Lower leg skin (tissue), 4 donors: ENCODE data around the gene PASK. TPM values are rescaled to one million over a fixed set of nuclear protein-coding genes. Genes with fewer than 3 reads are reported as not detected.
"Not testable (repeated sequence)": the region's sequence is repeated elsewhere in the genome, so short reads cannot be mapped to it uniquely, and the experiment has no call there.

Experiments used
- DNase-seq, 2 donors: peaks; one replicate each; pipeline ENCODE4 v3.0.0-alpha.2; 2019; ENCODE audit warnings: low spot score in 2 of 2
- H3K4me3 ChIP-seq: fragments of 200-600 bp; sonication (generic); 2 replicates; pipeline ENCODE4 v1.5.1; 2017; ENCODE audit warnings: mild to moderate bottlenecking, low read depth; ENCODE audit not compliant: poor library complexity, severe bottlenecking
- POLR2A ChIP-seq, 2 donors: fragments of 450-650 bp; IDR thresholded peaks; one replicate each; pipeline ENCODE4 v1.6.1; 2016 to 2017; ENCODE audit warnings: antibody characterized with exemption in 2 of 2, mild to moderate bottlenecking in 1 of 2, moderate library complexity in 1 of 2
- WGBS, 2 donors: methylation state at CpG; one replicate each; pipeline ENCODE4 v1.1.5; 2018; 5-methylcytosine and 5-hydroxymethylcytosine counted together
- intact Hi-C: fragments of 100-400 bp; cut with DNase I; formaldehyde crosslinking; loops from one replicate; pipeline ENCODE4 v1.15.0; 2023; ENCODE audit warnings: low total_unique reads
- total RNA-seq, 4 donors: library from RNA; depleted of rRNA; stranded (reverse); fragments of >200 nt; gene quantifications; one replicate each; pipeline ENCODE4 v1.1.0, GENCODE V29; 2016
- TF ChIP-seq, protein P1 (sequence below), 3 donors: fragments of 450-650 bp; IDR thresholded peaks; one replicate each; pipeline ENCODE4 v1.5.1; 2016; ENCODE audit warnings: antibody characterized with exemption in 3 of 3, mild to moderate bottlenecking in 3 of 3, moderate library complexity in 2 of 3

PASK gene
- total RNA-seq, 4 donors from 2014 or later, result 4.8 to 11.9 (median 6.5) TPM

DNA sequence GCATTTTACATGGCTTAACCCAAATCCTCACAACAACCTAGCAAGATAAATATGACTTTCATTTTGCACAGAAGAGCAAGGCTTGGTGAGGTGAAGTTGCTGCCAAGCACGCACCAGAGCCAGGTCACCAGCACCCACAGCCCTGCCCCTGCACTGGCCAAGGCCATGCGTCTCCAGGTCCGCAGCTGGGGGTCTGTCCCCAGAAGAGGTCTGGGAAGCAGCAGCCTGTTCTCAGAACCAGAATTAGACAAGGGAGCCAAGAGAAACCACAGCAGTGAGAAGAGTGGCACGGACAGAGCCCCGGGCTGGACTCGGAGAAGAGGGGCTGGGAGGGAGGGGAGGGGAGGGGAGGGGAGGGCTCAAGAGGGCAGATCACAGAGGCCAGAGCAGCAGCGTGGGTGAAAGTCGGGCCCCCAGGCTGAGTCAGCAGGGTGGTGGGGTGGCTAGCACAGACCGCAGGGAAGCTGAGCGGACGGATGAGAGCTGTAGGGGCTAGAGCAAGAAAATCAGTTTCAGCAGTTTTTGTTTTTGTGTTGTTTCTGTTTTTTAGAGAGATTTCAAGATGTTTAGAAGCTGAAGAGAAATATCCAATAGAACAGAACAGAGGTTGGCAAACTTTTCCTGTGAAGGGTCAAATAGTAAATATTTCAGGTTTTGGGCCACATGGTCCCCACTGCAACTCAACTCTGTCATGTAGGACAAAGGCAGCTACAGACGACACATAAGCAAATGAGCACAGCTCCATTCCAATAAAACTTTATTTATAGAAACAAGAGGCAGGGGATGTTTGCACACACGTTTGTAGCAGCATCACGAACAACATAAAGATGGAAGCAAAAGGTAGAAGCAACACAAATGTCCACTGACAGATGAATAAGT lies 39.8 kb downstream of the PASK start:
- peak in 1 of 2 donors; percentile 60 for DNase-seq
- H3K4me3 ChIP-seq, result no peak overlapping the region
- intact Hi-C loops, result no loop called here
- WGBS, 2 donors, result 86 to 94% methylated on average over 14 of the region's 14 CpGs
- no peak for TF ChIP-seq POLR2A (IDR thresholded peaks at IDR 0.05)
- TF ChIP-seq, protein P1, sequence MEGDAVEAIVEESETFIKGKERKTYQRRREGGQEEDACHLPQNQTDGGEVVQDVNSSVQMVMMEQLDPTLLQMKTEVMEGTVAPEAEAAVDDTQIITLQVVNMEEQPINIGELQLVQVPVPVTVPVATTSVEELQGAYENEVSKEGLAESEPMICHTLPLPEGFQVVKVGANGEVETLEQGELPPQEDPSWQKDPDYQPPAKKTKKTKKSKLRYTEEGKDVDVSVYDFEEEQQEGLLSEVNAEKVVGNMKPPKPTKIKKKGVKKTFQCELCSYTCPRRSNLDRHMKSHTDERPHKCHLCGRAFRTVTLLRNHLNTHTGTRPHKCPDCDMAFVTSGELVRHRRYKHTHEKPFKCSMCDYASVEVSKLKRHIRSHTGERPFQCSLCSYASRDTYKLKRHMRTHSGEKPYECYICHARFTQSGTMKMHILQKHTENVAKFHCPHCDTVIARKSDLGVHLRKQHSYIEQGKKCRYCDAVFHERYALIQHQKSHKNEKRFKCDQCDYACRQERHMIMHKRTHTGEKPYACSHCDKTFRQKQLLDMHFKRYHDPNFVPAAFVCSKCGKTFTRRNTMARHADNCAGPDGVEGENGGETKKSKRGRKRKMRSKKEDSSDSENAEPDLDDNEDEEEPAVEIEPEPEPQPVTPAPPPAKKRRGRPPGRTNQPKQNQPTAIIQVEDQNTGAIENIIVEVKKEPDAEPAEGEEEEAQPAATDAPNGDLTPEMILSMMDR (IDR thresholded peaks at IDR 0.05), result no peak

DNA sequence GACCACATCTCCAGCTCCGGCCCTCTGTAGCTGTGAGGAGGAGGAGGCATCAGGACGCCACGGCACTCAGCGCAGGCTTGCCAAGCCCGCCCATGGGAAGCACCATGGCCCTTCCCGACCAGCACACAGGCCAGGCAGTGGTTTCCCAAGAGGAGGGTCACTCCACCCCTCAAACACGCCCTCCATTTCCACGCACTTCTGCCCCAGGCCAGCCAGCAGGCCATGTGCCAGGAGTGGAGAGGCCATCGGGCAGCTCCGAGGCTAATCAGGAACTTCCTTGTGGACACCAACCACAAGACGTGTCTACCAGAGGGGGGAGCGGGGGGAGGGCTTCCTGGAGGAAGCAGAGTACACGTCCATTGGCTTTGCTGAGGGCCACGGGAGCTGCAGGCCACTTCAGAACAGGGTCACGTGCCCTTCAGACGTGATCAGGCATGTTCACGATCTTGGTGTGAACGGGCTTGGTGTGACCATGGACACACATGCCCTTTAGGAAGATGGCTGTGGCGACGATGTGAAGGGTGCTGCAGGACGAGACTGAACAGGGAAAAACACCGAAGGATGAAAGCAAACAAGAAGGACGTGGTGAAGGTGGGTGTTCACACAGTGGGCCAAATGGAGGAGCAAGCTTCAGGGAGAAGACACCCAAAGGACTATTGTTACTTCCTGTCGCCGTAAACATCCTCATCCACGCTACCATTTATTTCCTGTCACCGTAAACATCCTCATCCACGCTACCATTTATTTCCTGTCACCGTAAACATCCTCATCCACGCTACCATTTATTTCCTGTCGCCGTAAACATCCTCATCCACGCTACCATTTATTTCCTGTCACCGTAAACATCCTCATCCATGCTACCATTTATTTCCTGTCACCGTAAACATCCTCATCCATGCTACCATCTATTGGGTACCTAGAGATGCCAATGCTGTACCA lies 40.7 kb downstream of the PASK start:
- DNase-seq, result peak in 1 of 2 donors; percentile 69
- intact Hi-C loops, result no loop called here

DNA sequence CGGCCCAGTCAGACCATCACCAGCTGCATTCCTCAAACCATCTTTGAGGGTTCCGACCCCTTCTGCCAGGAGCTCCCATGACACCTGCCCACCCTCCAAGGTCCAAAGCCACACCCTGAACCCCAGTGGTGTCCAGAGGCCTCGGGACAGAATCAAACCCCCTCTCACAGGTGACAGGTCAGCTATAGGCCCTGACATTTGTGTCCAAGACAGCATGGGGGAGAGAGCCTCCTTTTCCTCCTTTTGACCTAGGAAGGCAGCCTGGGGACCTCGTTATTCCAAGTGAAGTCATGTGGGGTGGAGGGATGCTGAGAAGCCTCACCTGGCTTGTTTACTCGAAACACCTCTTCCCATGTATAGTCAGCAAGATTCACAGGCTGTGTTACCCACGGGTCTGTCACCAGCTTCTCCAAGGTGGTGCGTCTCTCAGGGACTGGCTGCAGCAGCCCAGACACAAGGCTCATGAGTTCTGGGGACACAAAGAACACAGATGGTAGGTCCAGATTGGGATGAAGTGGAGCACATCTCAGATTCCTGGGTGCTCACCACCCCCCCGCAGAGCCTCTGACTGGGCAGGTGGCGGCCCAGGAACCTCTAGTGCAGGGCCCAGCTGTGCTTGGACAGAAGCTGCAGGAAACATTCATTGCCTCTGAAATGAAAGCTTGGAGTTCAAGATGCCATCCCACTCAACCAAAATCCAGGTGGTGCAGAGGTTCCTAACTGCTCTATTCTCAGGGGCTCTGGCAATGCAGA lies 42.1 kb downstream of the PASK start:
- 90 to 93% methylated on average over 7 to 9 of the region's 9 CpGs for WGBS, 2 donors
- DNase-seq, result peak in 1 of 2 donors; percentile 36
- no peak overlapping the region for H3K4me3 ChIP-seq
- intact Hi-C loops, result no loop called here
- no peak for TF ChIP-seq POLR2A (IDR thresholded peaks at IDR 0.05)
- TF ChIP-seq, protein P1 (IDR thresholded peaks at IDR 0.05), result no peak

More for the DNA sequence above, 40.7 kb downstream of the PASK start:
- 77 to 84% methylated on average over 28 to 34 of the region's 35 CpGs for WGBS, 2 donors
- TF ChIP-seq, protein P1 (IDR thresholded peaks at IDR 0.05), result no peak
- no peak for TF ChIP-seq POLR2A (IDR thresholded peaks at IDR 0.05)
- no peak overlapping the region for H3K4me3 ChIP-seq

DNA sequence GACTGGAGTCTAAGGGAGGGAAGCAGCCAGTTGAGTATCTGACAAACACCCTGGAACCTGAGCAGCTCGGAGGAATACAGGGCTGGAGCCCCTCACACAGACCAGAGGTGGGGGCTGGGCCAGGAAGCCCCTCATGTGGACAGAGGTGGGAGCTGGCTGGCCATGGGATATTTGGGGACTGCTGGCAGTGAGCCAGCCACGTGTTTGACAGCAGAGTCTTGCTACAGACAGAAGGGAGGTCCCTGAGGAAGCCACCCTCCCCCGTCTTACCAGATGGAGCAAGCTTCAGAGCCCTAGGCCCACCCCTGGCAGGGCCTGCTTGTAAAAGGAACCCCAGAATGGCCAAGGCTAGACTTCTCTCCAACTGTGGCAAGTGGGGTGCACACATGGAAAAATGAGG lies 43.6 kb downstream of the PASK start:
- intact Hi-C loops, result no loop called here
- TF ChIP-seq POLR2A (IDR thresholded peaks at IDR 0.05), result no peak
- TF ChIP-seq, protein P1 (IDR thresholded peaks at IDR 0.05), result no peak
- DNase-seq, result peak in 1 of 2 donors; percentile 58
- H3K4me3 ChIP-seq, result no peak overlapping the region
- WGBS, 2 donors, result 40 to 58% methylated on average over 3 of the region's 3 CpGs

DNA sequence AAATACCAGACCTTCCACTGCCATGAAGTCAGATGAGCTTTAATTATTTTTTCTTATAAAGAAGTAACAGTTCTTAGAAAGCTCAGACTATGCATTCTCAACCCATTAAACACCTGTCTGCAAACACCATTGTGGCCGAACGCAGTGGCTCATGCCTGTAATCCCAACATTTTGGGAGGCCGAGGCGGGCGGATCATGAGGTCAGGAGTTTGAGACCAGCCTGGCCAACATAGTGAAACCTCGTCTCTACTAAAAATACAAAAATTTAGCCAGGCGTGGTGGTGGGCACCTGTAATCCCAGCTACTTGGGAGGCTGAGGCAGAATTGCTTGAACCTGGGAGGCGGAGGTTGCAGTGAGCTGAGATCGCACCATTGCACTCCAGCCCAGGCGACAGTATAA lies 44.7 kb downstream of the PASK start:
- H3K4me3 ChIP-seq, intact Hi-C loops: not testable (repeated sequence)
- peak in 1 of 2 donors; percentile 68 for DNase-seq
- 93 to 97% methylated on average over 10 of the region's 10 CpGs for WGBS, 2 donors
